Stimulated activated CD8-positive, alpha-beta memory T cell treated with anti-CD3 and anti-CD28 coated beads, Interleukin-4, amount 100 ng/mL, for 4 hours (primary cell): Measurements from ENCODE around the gene KLHL20.

Experiments
- DNase-seq, 2 donors: peaks; one replicate each; pipeline ENCODE4 v3.0.0-alpha.2; 2020; ENCODE audit warnings: low read depth in 2 of 2, low spot score in 1 of 2

Gene KLHL20

DNA sequence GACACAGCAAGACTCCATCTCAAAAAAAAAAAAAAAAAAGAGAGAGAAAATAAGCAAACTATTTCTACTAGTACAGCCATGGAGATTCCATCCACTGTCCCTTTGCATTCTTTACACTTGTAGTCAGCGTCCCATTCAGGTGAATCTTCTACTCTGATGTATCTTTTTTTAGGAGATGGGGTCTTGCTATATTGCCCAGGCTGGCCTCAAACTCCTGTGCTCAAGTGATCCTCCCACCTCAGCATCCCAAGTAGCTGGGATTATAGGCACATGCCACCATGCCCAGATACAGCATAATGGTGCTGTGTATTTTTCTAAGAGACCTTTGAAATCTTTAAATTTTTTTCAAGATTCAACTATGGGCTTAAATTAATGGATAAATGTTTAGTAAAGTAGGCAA is 118.0 kb downstream of the KLHL20 start:
- DNase-seq: no peak
